Peyer's patch (tissue), 4 donors: ENCODE measurements around the gene LYSET. TPM values are rescaled to one million over a fixed set of nuclear protein-coding genes. Genes with fewer than 3 reads are reported as not detected.

ENCODE experiments used
- DNase-seq, 3 donors: peaks; one replicate each; pipeline ENCODE4 v3.0.0-alpha.2; 2017 to 2019
- H3K27ac ChIP-seq, 4 donors: fragments of 200-600 bp; sonication (generic); one replicate each; pipeline ENCODE4 v1.5.1; 2016 to 2019
- H3K27me3 ChIP-seq, 2 donors: fragments of 200-600 bp; sonication (generic); one replicate each; pipeline ENCODE4 v1.5.1; 2019
- H3K36me3 ChIP-seq, 3 donors: fragments of 200-600 bp; sonication (generic); one replicate each; pipeline ENCODE4 v1.5.1; 2016 to 2019
- H3K4me1 ChIP-seq, 4 donors: fragments of 200-600 bp; sonication (generic); one replicate each; pipeline ENCODE4 v1.5.1; 2016 to 2019
- H3K4me3 ChIP-seq, 4 donors: fragments of 200-600 bp; sonication (generic); 1 replicate in 3 of 4; 2 replicates in 1 of 4; pipeline ENCODE4 v1.5.1; 2016 to 2019; ENCODE audit warnings: mild to moderate bottlenecking in 1 of 4
- H3K9me3 ChIP-seq, 4 donors: fragments of 200-600 bp; sonication (generic); one replicate each; pipeline ENCODE4 v1.5.1; 2016 to 2019; ENCODE audit warnings: mild to moderate bottlenecking in 1 of 4
- CTCF ChIP-seq, 6 experiments: fragments of 450-650 bp in 4 of 6; fragments of 200-600 bp in 2 of 6; sonication (generic) in 1 of 6; IDR thresholded peaks; one replicate each; pipeline ENCODE4 v1.5.1; 2017 to 2019; ENCODE audit warnings: antibody characterized with exemption in 6 of 6, mild to moderate bottlenecking in 3 of 6, moderate library complexity in 1 of 6
- POLR2A ChIP-seq, 2 donors: fragments of 450-650 bp; IDR thresholded peaks; one replicate each; pipeline ENCODE4 v1.5.1; 2017; ENCODE audit warnings: antibody characterized with exemption in 2 of 2, mild to moderate bottlenecking in 2 of 2, moderate library complexity in 2 of 2
- total RNA-seq, 4 donors: library from RNA; depleted of rRNA; stranded (reverse); fragments of >200 nt; gene quantifications; one replicate each; pipeline ENCODE4 v1.1.0, GENCODE V29; 2016

Gene LYSET
- total RNA-seq, 4 donors from 2014 or later, result 6.0 to 9.9 (median 8.3) TPM

- TF ChIP-seq CTCF (IDR thresholded peaks at IDR 0.05), result no peak
- no peak for TF ChIP-seq POLR2A (IDR thresholded peaks at IDR 0.05)
- no peak overlapping the region for H3K27ac ChIP-seq
- DNase-seq, result no peak
- H3K27me3 ChIP-seq, result no peaks in the 10 kb centered on the region
- H3K36me3 ChIP-seq, result no peaks in the 10 kb centered on the region
- no peaks in the 10 kb centered on the region for H3K9me3 ChIP-seq
- H3K4me1 ChIP-seq, result peaks cover 0 to 7% (median 0%) of the 10 kb centered on the region in 4 donors
- no peak overlapping the region for H3K4me3 ChIP-seq
Observed at GRCh38 chr14:93142854-93143652, 42.1 kb upstream of the LYSET start.

- TF ChIP-seq POLR2A (IDR thresholded peaks at IDR 0.05) (no peak), CTCF (IDR thresholded peaks at IDR 0.05) (no peak)
- Histone ChIP-seq H3K27ac (no peak overlapping the region), H3K4me3 (no peak overlapping the region), H3K36me3 (no peaks in the 10 kb centered on the region), H3K4me1 (peaks cover 0 to 12% (median 0%) of the 10 kb centered on the region in 4 donors), H3K9me3 (no peaks in the 10 kb centered on the region), H3K27me3 (no peaks in the 10 kb centered on the region)
- DNase-seq, result no peak
Observed at GRCh38 chr14:93146119-93146518, 39.0 kb upstream of the LYSET start.

- Histone ChIP-seq H3K4me1 (peaks cover 0 to 13% (median 0%) of the 10 kb centered on the region in 4 donors), H3K4me3 (no peak overlapping the region), H3K27me3 (no peaks in the 10 kb centered on the region), H3K36me3 (no peaks in the 10 kb centered on the region), H3K27ac (no peak overlapping the region), H3K9me3 (no peaks in the 10 kb centered on the region)
- no peak for TF ChIP-seq POLR2A (IDR thresholded peaks at IDR 0.05)
- TF ChIP-seq CTCF (IDR thresholded peaks at IDR 0.05), result no peak
- DNase-seq, result no peak
Observed at GRCh38 chr14:93148979-93149378, 36.1 kb upstream of the LYSET start.

GRCh38 chr14:93150227-93151208 lies 34.6 kb upstream of the LYSET start:
- Histone ChIP-seq H3K36me3 (no peaks in the 10 kb centered on the region), H3K4me3 (peak overlapping the region in 2 of 4 donors; percentile 20 to 26), H3K27ac (peak overlapping the region in 3 of 4 donors; percentile 44 to 81 (median 52)), H3K4me1 (peaks cover 0 to 13% (median 0%) of the 10 kb centered on the region in 4 donors), H3K9me3 (no peaks in the 10 kb centered on the region), H3K27me3 (no peaks in the 10 kb centered on the region)
- no peak for TF ChIP-seq CTCF (IDR thresholded peaks at IDR 0.05)
- TF ChIP-seq POLR2A (IDR thresholded peaks at IDR 0.05), result no peak
- DNase-seq, result peak in 2 of 3 donors; percentile 79 to 84

- H3K4me1 ChIP-seq, result peaks cover 0 to 13% (median 0%) of the 10 kb centered on the region in 4 donors
- no peak overlapping the region for H3K4me3 ChIP-seq
- H3K36me3 ChIP-seq, result no peaks in the 10 kb centered on the region
- H3K9me3 ChIP-seq, result no peaks in the 10 kb centered on the region
- no peak for TF ChIP-seq POLR2A (IDR thresholded peaks at IDR 0.05)
- no peak for TF ChIP-seq CTCF (IDR thresholded peaks at IDR 0.05)
- H3K27me3 ChIP-seq, result no peaks in the 10 kb centered on the region
- no peak overlapping the region for H3K27ac ChIP-seq
- no peak for DNase-seq
Observed at GRCh38 chr14:93153121-93153520, 32.0 kb upstream of the LYSET start.
